Measurements from ENCODE around the gene SNIP1. TPM values are rescaled to one million over a fixed set of nuclear protein-coding genes. Genes with fewer than 3 reads are reported as not detected.
"Not testable (repeated sequence)": the region's sequence is repeated elsewhere in the genome, so short reads cannot be mapped to it uniquely, and the experiment has no call there.

SNIP1 gene
- total and polyA plus RNA-seq, 2 donors from 2014 or later: 3.9 to 20.1 TPM

DNA sequence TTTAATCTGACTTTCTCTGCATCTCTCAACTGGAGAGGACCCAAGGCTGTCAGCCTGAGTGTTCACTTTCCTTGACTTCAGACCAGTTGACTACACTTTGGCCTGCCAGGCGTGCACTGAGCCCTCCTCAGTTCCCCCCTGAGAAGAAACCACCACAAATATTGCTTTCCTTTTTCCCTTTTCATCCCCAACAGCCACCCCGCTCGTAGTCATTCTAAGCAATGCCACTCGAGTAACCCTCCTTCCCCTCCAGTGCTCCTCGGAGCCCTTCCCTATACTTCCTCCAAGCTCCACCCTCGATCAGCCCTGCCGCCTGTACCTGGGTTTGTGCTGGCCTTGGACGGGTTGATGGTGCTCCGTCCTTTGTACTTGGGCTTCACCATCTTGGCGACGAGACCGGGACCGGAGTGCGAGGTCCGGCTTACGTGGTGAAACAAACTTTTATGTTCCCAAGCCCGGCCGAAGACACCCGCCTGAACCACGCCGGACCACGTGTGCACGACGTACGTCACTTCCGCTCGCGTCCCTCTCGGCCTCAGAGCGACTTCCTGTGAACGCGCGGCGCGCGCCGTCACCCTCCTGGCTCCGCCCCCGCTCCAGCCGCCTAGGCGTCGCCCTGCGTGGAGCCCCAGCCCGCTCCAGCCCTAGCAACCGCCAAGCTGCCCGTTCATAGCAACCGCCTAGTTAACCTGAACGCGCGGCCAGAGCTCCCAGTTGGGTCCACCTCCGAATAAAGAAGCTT, 41.5 kb upstream of the SNIP1 start, which contains the start of gene GNL2:
GNL2 (minus strand) TSS at position 498 of the 742 bp plus-strand sequence; CDS start at position 383, 115 bp downstream.
- intact Hi-C loops (cut with DNase I): no loop called here
- H3K27ac ChIP-seq (ENCODE audit: low read depth in 2 of 2, low read length in 2 of 2): peak within 1 kb of the TSS; percentile 85 to 89
- H3K4me3 ChIP-seq (ENCODE audit: low read length in 3 of 3): peak within 1 kb of the TSS; percentile 88 to 100 (median 95)
- H3K27me3 ChIP-seq (ENCODE audit: control insufficient read depth, insufficient read depth, low read length): no peaks in the 10 kb centered on the region
- TF ChIP-seq, protein P1, sequence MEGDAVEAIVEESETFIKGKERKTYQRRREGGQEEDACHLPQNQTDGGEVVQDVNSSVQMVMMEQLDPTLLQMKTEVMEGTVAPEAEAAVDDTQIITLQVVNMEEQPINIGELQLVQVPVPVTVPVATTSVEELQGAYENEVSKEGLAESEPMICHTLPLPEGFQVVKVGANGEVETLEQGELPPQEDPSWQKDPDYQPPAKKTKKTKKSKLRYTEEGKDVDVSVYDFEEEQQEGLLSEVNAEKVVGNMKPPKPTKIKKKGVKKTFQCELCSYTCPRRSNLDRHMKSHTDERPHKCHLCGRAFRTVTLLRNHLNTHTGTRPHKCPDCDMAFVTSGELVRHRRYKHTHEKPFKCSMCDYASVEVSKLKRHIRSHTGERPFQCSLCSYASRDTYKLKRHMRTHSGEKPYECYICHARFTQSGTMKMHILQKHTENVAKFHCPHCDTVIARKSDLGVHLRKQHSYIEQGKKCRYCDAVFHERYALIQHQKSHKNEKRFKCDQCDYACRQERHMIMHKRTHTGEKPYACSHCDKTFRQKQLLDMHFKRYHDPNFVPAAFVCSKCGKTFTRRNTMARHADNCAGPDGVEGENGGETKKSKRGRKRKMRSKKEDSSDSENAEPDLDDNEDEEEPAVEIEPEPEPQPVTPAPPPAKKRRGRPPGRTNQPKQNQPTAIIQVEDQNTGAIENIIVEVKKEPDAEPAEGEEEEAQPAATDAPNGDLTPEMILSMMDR (IDR thresholded peaks at IDR 0.05; ENCODE audit: borderline replicate concordance, extremely low read depth, insufficient read depth): no peak
- H3K4me1 ChIP-seq (ENCODE audit: control insufficient read depth in 2 of 3, insufficient read depth in 2 of 3, low read depth in 1 of 3, low read length in 3 of 3): peaks cover 0 to 9% (median 0%) of the 10 kb centered on the region in 3 donors
- H3K9ac ChIP-seq (ENCODE audit: low read length in 3 of 3): peak within 1 kb of the TSS; percentile 68 to 88 (median 73)
- H3K36me3 ChIP-seq (ENCODE audit: control insufficient read depth in 2 of 3, insufficient read depth in 3 of 3, low read length in 3 of 3): peaks cover 0 to 12% (median 8%) of the 10 kb centered on the region in 3 donors
- H3K9me3 ChIP-seq (ENCODE audit: control insufficient read depth in 2 of 3, insufficient read depth in 1 of 3, low read length in 3 of 3): no peaks in the 10 kb centered on the region
- DNase-seq: peak; percentile 98 to 99 (median 98)
- no peak for FAIRE-seq

DNA sequence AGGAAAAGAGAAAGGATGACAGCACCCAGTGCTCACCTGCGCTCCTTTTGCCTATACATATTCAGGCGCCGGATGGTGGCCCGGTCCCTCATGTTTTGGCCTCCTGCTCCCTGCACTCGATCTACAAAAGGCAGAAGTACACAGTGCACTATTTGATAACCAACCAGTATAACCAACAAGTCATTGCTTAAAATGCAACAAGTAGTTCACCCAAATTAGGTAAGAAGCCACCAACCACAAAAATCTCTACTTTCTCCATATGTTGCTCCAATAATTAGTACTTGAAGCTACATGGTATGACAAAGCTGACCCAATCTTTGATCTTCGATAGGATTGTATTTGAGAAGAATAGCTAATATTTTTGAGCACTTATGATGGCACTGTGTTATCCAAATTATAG, 39.6 kb upstream of the SNIP1 start:
- Histone ChIP-seq H3K36me3 (ENCODE audit: control insufficient read depth in 2 of 3, insufficient read depth in 3 of 3, low read length in 3 of 3) (peaks cover 0 to 15% (median 15%) of the 10 kb centered on the region in 3 donors), H3K9ac (ENCODE audit: low read length in 3 of 3) (no peak overlapping the region), H3K4me1 (ENCODE audit: control insufficient read depth in 2 of 3, insufficient read depth in 2 of 3, low read depth in 1 of 3, low read length in 3 of 3) (peaks cover 0 to 9% (median 0%) of the 10 kb centered on the region in 3 donors), H3K27ac (ENCODE audit: low read depth in 2 of 2, low read length in 2 of 2) (no peak overlapping the region), H3K9me3 (ENCODE audit: control insufficient read depth in 2 of 3, insufficient read depth in 1 of 3, low read length in 3 of 3) (no peaks in the 10 kb centered on the region), H3K27me3 (ENCODE audit: control insufficient read depth, insufficient read depth, low read length) (no peaks in the 10 kb centered on the region), H3K4me3 (ENCODE audit: low read length in 3 of 3) (no peak overlapping the region)
- intact Hi-C loops (cut with DNase I): no loop called here
- FAIRE-seq (no peak), DNase-seq (no peak)
- TF ChIP-seq, protein P1 (IDR thresholded peaks at IDR 0.05; ENCODE audit: borderline replicate concordance, extremely low read depth, insufficient read depth): no peak

DNA sequence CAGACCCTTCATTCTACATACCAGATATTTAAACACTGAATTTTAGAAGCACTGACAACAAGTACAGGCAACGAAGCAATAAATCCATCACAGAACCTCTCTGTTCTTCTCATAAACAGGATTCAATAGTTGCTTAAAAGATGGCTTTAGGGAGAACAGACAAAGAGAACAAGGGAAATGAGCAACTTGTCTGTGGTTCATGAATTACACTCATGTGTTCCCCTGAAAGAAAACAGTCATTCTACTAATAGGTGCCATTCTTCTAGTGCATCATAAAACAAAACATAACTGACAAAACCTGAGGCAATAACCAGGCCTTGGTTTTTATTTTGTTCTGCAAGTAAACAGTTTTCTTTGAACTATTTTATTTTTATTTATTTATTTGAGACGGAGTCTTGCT, 34.8 kb upstream of the SNIP1 start:
- no peak for DNase-seq
- FAIRE-seq: no peak
- TF ChIP-seq, protein P1 (IDR thresholded peaks at IDR 0.05; ENCODE audit: borderline replicate concordance, extremely low read depth, insufficient read depth): no peak
- no peak overlapping the region for H3K9ac ChIP-seq (ENCODE audit: low read length in 3 of 3)
- H3K4me3 ChIP-seq (ENCODE audit: low read length in 3 of 3): no peak overlapping the region
- no peaks in the 10 kb centered on the region for H3K27me3 ChIP-seq (ENCODE audit: control insufficient read depth, insufficient read depth, low read length)
- peaks cover 2 to 32% (median 20%) of the 10 kb centered on the region in 3 donors for H3K36me3 ChIP-seq (ENCODE audit: control insufficient read depth in 2 of 3, insufficient read depth in 3 of 3, low read length in 3 of 3)
- H3K9me3 ChIP-seq (ENCODE audit: control insufficient read depth in 2 of 3, insufficient read depth in 1 of 3, low read length in 3 of 3): no peaks in the 10 kb centered on the region
- intact Hi-C loops (cut with DNase I): no loop called here
- H3K27ac ChIP-seq (ENCODE audit: low read depth in 2 of 2, low read length in 2 of 2): no peak overlapping the region
- H3K4me1 ChIP-seq (ENCODE audit: control insufficient read depth in 2 of 3, insufficient read depth in 2 of 3, low read depth in 1 of 3, low read length in 3 of 3): no peaks in the 10 kb centered on the region

DNA sequence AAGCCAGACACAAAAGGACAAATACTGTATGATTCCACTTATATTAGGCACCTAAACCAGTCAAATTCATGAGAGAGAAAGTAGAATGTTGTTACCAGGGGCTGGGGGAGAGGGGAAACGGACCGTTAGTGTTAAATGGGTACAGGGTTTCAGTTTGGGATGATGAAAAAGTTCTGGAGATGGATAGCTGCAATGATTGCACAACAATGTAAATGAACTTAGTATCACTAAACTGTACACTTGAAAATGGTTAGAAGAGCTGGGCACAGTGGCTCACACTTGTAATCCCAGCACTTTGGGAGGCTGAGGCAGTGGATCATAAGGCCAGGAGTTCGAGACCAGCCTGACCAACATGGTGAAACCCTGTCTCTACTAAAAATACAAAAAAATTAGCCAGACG, 30.5 kb upstream of the SNIP1 start:
- H3K27me3 ChIP-seq (ENCODE audit: control insufficient read depth, insufficient read depth, low read length); H3K4me3 ChIP-seq (ENCODE audit: low read length in 3 of 3); H3K4me1 ChIP-seq (ENCODE audit: control insufficient read depth in 2 of 3, insufficient read depth in 2 of 3, low read depth in 1 of 3, low read length in 3 of 3); intact Hi-C loops (cut with DNase I); FAIRE-seq; H3K9ac ChIP-seq (ENCODE audit: low read length in 3 of 3); H3K9me3 ChIP-seq (ENCODE audit: control insufficient read depth in 2 of 3, insufficient read depth in 1 of 3, low read length in 3 of 3); H3K27ac ChIP-seq (ENCODE audit: low read depth in 2 of 2, low read length in 2 of 2); DNase-seq: not testable (repeated sequence)
- H3K36me3 ChIP-seq (ENCODE audit: control insufficient read depth in 2 of 3, insufficient read depth in 3 of 3, low read length in 3 of 3): peaks cover 5 to 39% (median 29%) of the 10 kb centered on the region in 3 donors
